HCT116 (cell line): ENCODE results near the gene WDR70. TPM values are rescaled to one million over a fixed set of nuclear protein-coding genes. Genes with fewer than 3 reads are reported as not detected.

Source experiments
- ATAC-seq: fragments of 200-7000 bp; cut with Tn5 transposase; 2 replicates; pipeline ENCODE4 v1.9.1; 2020; ENCODE audit warnings: mild to moderate bottlenecking, moderate library complexity
- BruUV-seq: library from RNA; stranded (reverse); fragments of 400-500 nt; replicated peaks from 2 replicates; lab custom pipeline; 2021; lab: Mats Ljungman, UMichigan
- CTCF ChIA-PET: fragments of 300-600 bp; sonication (Branson Sonifier 250); formaldehyde crosslinking; loops from one replicate; lab custom pipeline; 2021; ENCODE audit warnings: antibody characterized with exemption; lab: Charles Lee
- POLR2A ChIA-PET: fragments of 300-600, 350-600 bp; sonication (Branson Sonifier 250); formaldehyde crosslinking; loops from one replicate; lab custom pipeline; 2021; ENCODE audit warnings: antibody characterized with exemption; lab: Charles Lee
- RAD21 ChIA-PET, 2 experiments: fragments of 300-600 bp; sonication (Branson Sonifier 250); formaldehyde crosslinking; loops; one replicate each; lab custom pipeline; 2023; ENCODE audit warnings: low total read pairs in 2 of 2; ENCODE audit not compliant: uncharacterized antibody in 2 of 2, unreplicated experiment in 2 of 2, low non-redundant PET in 1 of 2; lab: Charles Lee
- DNase-seq: peaks from one replicate; pipeline ENCODE4 v3.0.0-alpha.2; 2010; ENCODE audit warnings: low read depth, low spot score
- H2AFZ ChIP-seq: fragments of 200-600 bp; shearing (Covaris generic), sonication (generic); 2 replicates; pipeline ENCODE4 v1.6.1; 2017; ENCODE audit warnings: low read depth, mixed run types, mixed read lengths, antibody characterized with exemption, low read length; ENCODE audit not compliant: poor library complexity, severe bottlenecking
- H3K27ac ChIP-seq: 2 replicates; pipeline ENCODE4 v1.5.1; 2012; ENCODE audit warnings: low read depth, low read length
- H3K27me3 ChIP-seq: fragments of 200-600 bp; sonication (generic); 2 replicates; pipeline ENCODE4 v1.6.1; 2016; ENCODE audit warnings: mixed run types, low read length, mixed read lengths; ENCODE audit not compliant: insufficient read depth
- H3K36me3 ChIP-seq, 2 experiments: fragments of 200-500 bp in 1 of 2; fragments of 200-600 bp in 1 of 2; sonication (Bioruptor generic) in 1 of 2; sonication (generic) in 1 of 2; 2 replicates each; pipeline versions ENCODE4 v1.5.1 to v1.6.1; 2014 to 2016; ENCODE audit warnings: low read length in 2 of 2, inconsistent platforms in 1 of 2, mixed read lengths in 1 of 2, mixed run types in 1 of 2; ENCODE audit not compliant: insufficient read depth in 2 of 2, control insufficient read depth in 1 of 2
- H3K4me1 ChIP-seq, 2 experiments: fragments of 200-600 bp in 1 of 2; sonication (generic) in 1 of 2; 2 replicates each; pipeline versions ENCODE4 v1.5.1 to v1.6.1; 2012 to 2017; ENCODE audit warnings: low read length in 2 of 2, inconsistent platforms in 1 of 2, mild to moderate bottlenecking in 1 of 2, mixed read lengths in 1 of 2, mixed run types in 1 of 2, moderate library complexity in 1 of 2; ENCODE audit not compliant: insufficient read depth in 2 of 2, control insufficient read depth in 1 of 2
- H3K4me2 ChIP-seq: fragments of 200-600 bp; sonication (generic); 2 replicates; pipeline ENCODE4 v1.6.1; 2017; ENCODE audit warnings: mixed run types, low read length, mixed read lengths
- H3K4me3 ChIP-seq, 2 experiments: fragments of 200-600 bp in 1 of 2; sonication (generic) in 1 of 2; replicated peaks in 1 of 2; 2 replicates each; pipeline ENCODE4 v1.5.1; 2011 to 2016; ENCODE audit warnings: low read length in 2 of 2, control low read depth in 1 of 2, low read depth in 1 of 2, mild to moderate bottlenecking in 1 of 2, mixed read lengths in 1 of 2, mixed run types in 1 of 2
- H3K79me2 ChIP-seq: fragments of 200-600 bp; sonication (generic); 2 replicates; pipeline ENCODE4 v1.6.1; 2017; ENCODE audit warnings: mild to moderate bottlenecking, mixed run types, low read length, moderate library complexity, mixed read lengths; ENCODE audit not compliant: insufficient read depth
- H3K9ac ChIP-seq: fragments of 200-600 bp; sonication (generic); 2 replicates; pipeline ENCODE4 v1.6.1; 2016; ENCODE audit warnings: low read length, mixed read lengths
- H3K9me2 ChIP-seq: fragments of 200-600 bp; sonication (generic), shearing (Covaris generic); 2 replicates; pipeline ENCODE4 v1.6.1; 2017; ENCODE audit warnings: mixed run types, mild to moderate bottlenecking, moderate library complexity; ENCODE audit not compliant: insufficient read depth
- H3K9me3 ChIP-seq, 2 experiments: fragments of 200-500 bp in 1 of 2; fragments of 200-600 bp in 1 of 2; sonication (Bioruptor generic) in 1 of 2; sonication (generic) in 1 of 2; 2 replicates each; pipeline ENCODE4 v1.6.1; 2014 to 2017; ENCODE audit warnings: low read length in 2 of 2, mixed read lengths in 2 of 2, inconsistent platforms in 1 of 2, low read depth in 1 of 2, mild to moderate bottlenecking in 1 of 2, mixed run types in 1 of 2, moderate library complexity in 1 of 2; ENCODE audit not compliant: control insufficient read depth in 1 of 2, insufficient read depth in 1 of 2
- H4K20me1 ChIP-seq: fragments of 200-600 bp; sonication (generic), shearing (Covaris generic); 2 replicates; pipeline ENCODE4 v1.6.1; 2017; ENCODE audit warnings: mixed run types, mild to moderate bottlenecking, moderate library complexity; ENCODE audit not compliant: insufficient read depth
- CBX3 ChIP-seq: IDR thresholded peaks from 2 replicates; pipeline ENCODE4 v1.6.1; 2012; ENCODE audit warnings: low read depth
- CEBPB ChIP-seq: IDR thresholded peaks from 2 replicates; pipeline ENCODE4 v1.6.1; 2012; ENCODE audit warnings: low read depth
- CTCF ChIP-seq, 3 experiments: fragments of 200-600 bp in 1 of 3; sonication (generic) in 1 of 3; IDR thresholded peaks in 2 of 3; conservative IDR thresholded peaks in 1 of 3; 2 replicates each; pipeline ENCODE4 v1.5.1; 2012 to 2017; ENCODE audit warnings: low read depth in 2 of 3, low read length in 2 of 3, antibody characterized with exemption in 1 of 3, borderline replicate concordance in 1 of 3, control low read depth in 1 of 3, mild to moderate bottlenecking in 1 of 3, mixed read lengths in 1 of 3, mixed run types in 1 of 3, moderate library complexity in 1 of 3; ENCODE audit not compliant: insufficient read depth in 1 of 3
- EGR1 ChIP-seq: IDR thresholded peaks from 2 replicates; pipeline ENCODE4 v1.6.1; 2012; ENCODE audit warnings: low read depth
- ELF1 ChIP-seq: IDR thresholded peaks from 2 replicates; pipeline ENCODE4 v1.6.1; 2012; ENCODE audit warnings: low read depth, borderline replicate concordance
- EZH2 ChIP-seq: fragments of 200-600 bp; sonication (generic); IDR thresholded peaks from 2 replicates; pipeline ENCODE4 v1.6.1; 2017; ENCODE audit warnings: antibody characterized with exemption, mixed run types
- EZH2phosphoT487 ChIP-seq: fragments of 200-600 bp; IDR thresholded peaks from 2 replicates; pipeline ENCODE4 v1.6.1; 2018; ENCODE audit warnings: antibody characterized with exemption, borderline replicate concordance
- FOSL1 ChIP-seq: IDR thresholded peaks from 2 replicates; pipeline ENCODE4 v1.6.1; 2012; ENCODE audit warnings: low read depth
- POLR2AphosphoS5 ChIP-seq: IDR thresholded peaks from 2 replicates; pipeline ENCODE4 v1.6.1; 2011; ENCODE audit warnings: mild to moderate bottlenecking, low read depth, low read length, moderate library complexity
- RAD21 ChIP-seq: IDR thresholded peaks from 2 replicates; pipeline ENCODE4 v1.6.1; 2012; ENCODE audit warnings: low read depth, mild to moderate bottlenecking
- SIN3A ChIP-seq: IDR thresholded peaks from 2 replicates; pipeline ENCODE4 v1.6.1; 2012; ENCODE audit warnings: low read depth
- SP1 ChIP-seq: IDR thresholded peaks from 2 replicates; pipeline ENCODE4 v1.6.1; 2012; ENCODE audit warnings: low read depth
- SRF ChIP-seq: IDR thresholded peaks from 2 replicates; pipeline ENCODE4 v1.6.1; 2012; ENCODE audit warnings: low read depth
- TCF7L2 ChIP-seq: IDR thresholded peaks from 2 replicates; pipeline ENCODE4 v1.7.0; 2011; ENCODE audit warnings: borderline replicate concordance, inconsistent platforms; ENCODE audit not compliant: insufficient read depth, insufficient read length; ENCODE audit errors: extremely low read depth
- YY1 ChIP-seq: IDR thresholded peaks from 2 replicates; pipeline ENCODE4 v1.6.1; 2011; ENCODE audit warnings: low read length, low read depth, moderate library complexity, mild to moderate bottlenecking; ENCODE audit not compliant: insufficient replicate concordance; ENCODE audit errors: extremely low read depth
- ZFX ChIP-seq: fragments of 450-650 bp; IDR thresholded peaks from 2 replicates; pipeline ENCODE4 v1.6.1; 2017
- ZNF274 ChIP-seq: fragments of 200-500 bp; sonication (Bioruptor generic); IDR thresholded peaks from 2 replicates; pipeline ENCODE4 v1.6.1; 2014; ENCODE audit warnings: mild to moderate bottlenecking, low read depth, low read length, inconsistent platforms
- intact Hi-C: fragments of 100-400 bp; cut with micrococcal nuclease; formaldehyde crosslinking; loops from 2 replicates; pipeline ENCODE4 v1.10.0; 2022
- total RNA-seq: library from RNA; stranded (reverse); gene quantifications from one replicate; pipeline ENCODE4 v1.2.1, GENCODE V29; 2021; ENCODE audit not compliant: unreplicated experiment
- TF ChIP-seq, protein P1 (sequence below): IDR thresholded peaks from 2 replicates; pipeline ENCODE4 v1.6.1; 2012
- TF ChIP-seq, protein P2 (sequence below): IDR thresholded peaks from 2 replicates; pipeline ENCODE4 v1.6.1; 2012; ENCODE audit warnings: low read depth

WDR70 gene
- total RNA-seq, 1 experiment from 2014 or later, result 31.1 TPM

- no peaks in the 10 kb centered on the region for H3K9me3 ChIP-seq
- CTCF ChIA-PET, result no interaction called here
These were observed 284.4 kb downstream of the WDR70 start for GRCh38 chr5:37663538-37663937.

More at GRCh38 chr5:37663538-37663937, 284.4 kb downstream of the WDR70 start:
- DNase-seq (no peak), ATAC-seq (no peak)
- peaks cover 33 to 41% of the 10 kb centered on the region in 2 experiments; a peak in 3 of 4 replicates for H3K4me1 ChIP-seq
- H3K79me2 ChIP-seq, result no peaks in the 10 kb centered on the region
- no peaks in the 10 kb centered on the region for H4K20me1 ChIP-seq
- no peak overlapping the region for H3K4me3 ChIP-seq
- H2AFZ ChIP-seq, result no peak overlapping the region
- RAD21 ChIA-PET, result no interaction called here
- H3K4me2 ChIP-seq, result no peak overlapping the region
- H3K27ac ChIP-seq, result no peak overlapping the region
- TF ChIP-seq SRF (no peak), YY1 (no peak), TCF7L2 (no peak), EZH2 (no peak), POLR2AphosphoS5 (no peak), CBX3 (no peak), RAD21 (no peak), ELF1 (no peak), SP1 (no peak), EZH2phosphoT487 (no peak), ZFX (no peak), CTCF (IDR thresholded peaks at IDR 0.05 in 2 of 3, conservative IDR thresholded peaks at IDR 0.05 in 1 of 3; ENCODE audit: borderline replicate concordance in 1 of 3, insufficient read depth in 1 of 3, low read depth in 2 of 3, low read length in 2 of 3) (no peak), FOSL1 (no peak), SIN3A (no peak), CEBPB (no peak), EGR1 (no peak), ZNF274 (no peak)
- TF ChIP-seq, protein P1, sequence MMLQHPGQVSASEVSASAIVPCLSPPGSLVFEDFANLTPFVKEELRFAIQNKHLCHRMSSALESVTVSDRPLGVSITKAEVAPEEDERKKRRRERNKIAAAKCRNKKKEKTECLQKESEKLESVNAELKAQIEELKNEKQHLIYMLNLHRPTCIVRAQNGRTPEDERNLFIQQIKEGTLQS, result no peak
- TF ChIP-seq, protein P2, sequence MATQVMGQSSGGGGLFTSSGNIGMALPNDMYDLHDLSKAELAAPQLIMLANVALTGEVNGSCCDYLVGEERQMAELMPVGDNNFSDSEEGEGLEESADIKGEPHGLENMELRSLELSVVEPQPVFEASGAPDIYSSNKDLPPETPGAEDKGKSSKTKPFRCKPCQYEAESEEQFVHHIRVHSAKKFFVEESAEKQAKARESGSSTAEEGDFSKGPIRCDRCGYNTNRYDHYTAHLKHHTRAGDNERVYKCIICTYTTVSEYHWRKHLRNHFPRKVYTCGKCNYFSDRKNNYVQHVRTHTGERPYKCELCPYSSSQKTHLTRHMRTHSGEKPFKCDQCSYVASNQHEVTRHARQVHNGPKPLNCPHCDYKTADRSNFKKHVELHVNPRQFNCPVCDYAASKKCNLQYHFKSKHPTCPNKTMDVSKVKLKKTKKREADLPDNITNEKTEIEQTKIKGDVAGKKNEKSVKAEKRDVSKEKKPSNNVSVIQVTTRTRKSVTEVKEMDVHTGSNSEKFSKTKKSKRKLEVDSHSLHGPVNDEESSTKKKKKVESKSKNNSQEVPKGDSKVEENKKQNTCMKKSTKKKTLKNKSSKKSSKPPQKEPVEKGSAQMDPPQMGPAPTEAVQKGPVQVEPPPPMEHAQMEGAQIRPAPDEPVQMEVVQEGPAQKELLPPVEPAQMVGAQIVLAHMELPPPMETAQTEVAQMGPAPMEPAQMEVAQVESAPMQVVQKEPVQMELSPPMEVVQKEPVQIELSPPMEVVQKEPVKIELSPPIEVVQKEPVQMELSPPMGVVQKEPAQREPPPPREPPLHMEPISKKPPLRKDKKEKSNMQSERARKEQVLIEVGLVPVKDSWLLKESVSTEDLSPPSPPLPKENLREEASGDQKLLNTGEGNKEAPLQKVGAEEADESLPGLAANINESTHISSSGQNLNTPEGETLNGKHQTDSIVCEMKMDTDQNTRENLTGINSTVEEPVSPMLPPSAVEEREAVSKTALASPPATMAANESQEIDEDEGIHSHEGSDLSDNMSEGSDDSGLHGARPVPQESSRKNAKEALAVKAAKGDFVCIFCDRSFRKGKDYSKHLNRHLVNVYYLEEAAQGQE, result no peak
- no peaks in the 10 kb centered on the region for H3K36me3 ChIP-seq
- H3K9me2 ChIP-seq, result no peaks in the 10 kb centered on the region
- BruUV-seq, result no TSS peak
- intact Hi-C loops, result no loop called here
- POLR2A ChIA-PET, result no interaction called here
- no peak overlapping the region for H3K9ac ChIP-seq
- H3K27me3 ChIP-seq, result no peaks in the 10 kb centered on the region
